Psoas muscle (tissue), 8 donors: ENCODE measurements around the gene OR6B1. TPM values are rescaled to one million over a fixed set of nuclear protein-coding genes. Genes with fewer than 3 reads are reported as not detected.

Experiments used
- ATAC-seq, 4 donors: fragments of 200-7000 bp; cut with Tn5 transposase; one replicate each; pipeline ENCODE4 v1.9.1; 2020; ENCODE audit warnings: moderate library complexity in 3 of 4, mild to moderate bottlenecking in 2 of 4
- DNase-seq, 2 donors: peaks; one replicate each; pipeline ENCODE4 v3.0.0-alpha.2; 2020
- H3K27ac ChIP-seq: fragments of 200-600 bp; one replicate; pipeline ENCODE4 v1.8.0; 2022
- H3K27me3 ChIP-seq, 3 donors: fragments of 200-600 bp in 1 of 3; one replicate each; pipeline versions ENCODE4 v1.6.1 to v1.8.0; 2013 to 2022; ENCODE audit warnings: low read length in 2 of 3, mild to moderate bottlenecking in 2 of 3, moderate library complexity in 1 of 3; ENCODE audit not compliant: insufficient read depth in 3 of 3
- H3K36me3 ChIP-seq, 2 donors: fragments of 200-600 bp in 1 of 2; one replicate each; pipeline versions ENCODE4 v1.6.1 to v1.8.0; 2013 to 2022; ENCODE audit warnings: low read depth in 1 of 2, mild to moderate bottlenecking in 1 of 2, moderate library complexity in 1 of 2; ENCODE audit not compliant: insufficient read depth in 1 of 2
- H3K4me1 ChIP-seq: fragments of 200-600 bp; one replicate; pipeline ENCODE4 v1.8.0; 2022
- H3K4me3 ChIP-seq: fragments of 200-600 bp; one replicate; pipeline ENCODE4 v1.8.0; 2022; ENCODE audit warnings: mild to moderate bottlenecking
- H3K9me3 ChIP-seq: fragments of 200-600 bp; one replicate; pipeline ENCODE4 v1.8.0; 2022
- CTCF ChIP-seq: fragments of 200-600 bp; IDR thresholded peaks from one replicate; pipeline ENCODE4 v1.8.0; 2022; ENCODE audit warnings: antibody characterized with exemption
- WGBS, 3 donors: extraction: QIAGEN DNeasy Blood & Tissue Kit; methylation state at CpG; one replicate each; pipeline versions ENCODE4 v1.1.6 to v1.1.7; 2013; 5-methylcytosine and 5-hydroxymethylcytosine counted together
- intact Hi-C, 2 donors: fragments of 100-400 bp; cut with DNase I; formaldehyde crosslinking; loops; one replicate each; pipeline versions ENCODE4 v1.11.0 to v1.14.2; 2022
- polyA plus RNA-seq, 3 donors: library from polyadenylated mRNA; stranded (reverse); fragments of 200-250 nt; gene quantifications; one replicate each; pipeline ENCODE4 v1.2.3, GENCODE V29; 2013
- total RNA-seq, 4 donors: library from RNA; stranded (reverse); fragmentation: NEBNext Ultra II Directional in 2 of 4; extraction: Animal tissue kit (Norgen Biotek cat#: 25700) in 2 of 4; gene quantifications; one replicate each; pipeline versions ENCODE4 v1.2.1 to v1.2.4, GENCODE V29; 2021 to 2023
- donor health status: healthy with polysubstance abuse.
- donor health status: DM: no; HTN: no; CAD: no; lungs with moderate emphysema.
- donor health status: Bipolar disorder and iron deficiency.
- donor health status: healthy.
- donor health status: DM: yes; HTN: yes; CAD: no.
- donor health status: DM: no; HTN: no; CAD: no.
- donor health status: DM: no; HTN: no; CAD: no.
- donor health status: DM: yes; HTN: yes; CAD: no.

OR6B1 gene
- total and polyA plus RNA-seq, 7 donors = not detected

- intact Hi-C loops = no loop called here
- Histone ChIP-seq H3K4me3 (no peak overlapping the region), H3K36me3 (no peaks in the 10 kb centered on the region), H3K4me1 (no peaks in the 10 kb centered on the region), H3K27me3 (peaks cover 0 to 5% (median 0%) of the 10 kb centered on the region in 3 donors), H3K27ac (no peak overlapping the region), H3K9me3 (no peaks in the 10 kb centered on the region)
- DNase-seq (no peak), ATAC-seq (no peak)
- no peak for TF ChIP-seq CTCF
- 64 to 81% (median 72%) methylated on average over 5 of the region's 5 CpGs for WGBS, 3 donors
Observed at GRCh38 chr7:143960813-143961610, 39.1 kb upstream of the OR6B1 start.

GRCh38 chr7:143965280-143965679, 34.8 kb upstream of the OR6B1 start:
- no peak overlapping the region for H3K27ac ChIP-seq
- intact Hi-C loops = no loop called here

GRCh38 chr7:143967398-143967797, 32.7 kb upstream of the OR6B1 start:
- H3K4me3 ChIP-seq = no peak overlapping the region
- no peaks in the 10 kb centered on the region for H3K27me3 ChIP-seq
- H3K4me1 ChIP-seq = no peaks in the 10 kb centered on the region
- ATAC-seq = no peak
- no peak overlapping the region for H3K27ac ChIP-seq
- no peak for TF ChIP-seq CTCF
- WGBS, 3 donors = 72 to 79% (median 77%) methylated on average over 4 of the region's 4 CpGs
- no peaks in the 10 kb centered on the region for H3K36me3 ChIP-seq
- intact Hi-C loops = no loop called here
- no peak for DNase-seq
- no peaks in the 10 kb centered on the region for H3K9me3 ChIP-seq

More at GRCh38 chr7:143965280-143965679, 34.8 kb upstream of the OR6B1 start:
- H3K9me3 ChIP-seq = no peaks in the 10 kb centered on the region
- no peaks in the 10 kb centered on the region for H3K36me3 ChIP-seq
- DNase-seq (no peak), ATAC-seq (no peak)
- no peaks in the 10 kb centered on the region for H3K4me1 ChIP-seq
- no peaks in the 10 kb centered on the region for H3K27me3 ChIP-seq
- WGBS, 3 donors = 48 to 61% (median 59%) methylated on average over 2 of the region's 2 CpGs
- TF ChIP-seq CTCF = no peak
- no peak overlapping the region for H3K4me3 ChIP-seq

GRCh38 chr7:143973870-143974416, 26.2 kb upstream of the OR6B1 start:
- Histone ChIP-seq H3K9me3 (no peaks in the 10 kb centered on the region), H3K36me3 (no peaks in the 10 kb centered on the region), H3K27ac (no peak overlapping the region), H3K27me3 (no peaks in the 10 kb centered on the region), H3K4me1 (no peaks in the 10 kb centered on the region), H3K4me3 (no peak overlapping the region)
- ATAC-seq = no peak
- no peak for TF ChIP-seq CTCF
- no peak for DNase-seq
- WGBS, 3 donors = 79 to 82% (median 80%) methylated on average over 4 of the region's 4 CpGs
- intact Hi-C loops = no loop called here
